Keratinocyte (primary cell): ENCODE measurements around the gene CCNY.

Experiments
- EZH2 ChIP-seq: IDR thresholded peaks from one replicate; pipeline ENCODE4 v1.6.1; 2012; ENCODE audit warnings: inconsistent platforms, mild to moderate bottlenecking, low read length, moderate library complexity
- TF ChIP-seq, protein P1 (sequence below), 3 experiments: IDR thresholded peaks in 1 of 3; conservative IDR thresholded peaks in 1 of 3; optimal IDR thresholded peaks in 1 of 3; 2 replicates in 2 of 3; 3 replicates in 1 of 3; pipeline versions ENCODE3 to v1.5.1; 2011; ENCODE audit warnings: low read length in 3 of 3, mild to moderate bottlenecking in 3 of 3, moderate library complexity in 2 of 3, control low read depth in 1 of 3, inconsistent platforms in 1 of 3; ENCODE audit not compliant: insufficient read depth in 2 of 3; ENCODE audit errors: extremely low read depth in 1 of 3

DNA sequence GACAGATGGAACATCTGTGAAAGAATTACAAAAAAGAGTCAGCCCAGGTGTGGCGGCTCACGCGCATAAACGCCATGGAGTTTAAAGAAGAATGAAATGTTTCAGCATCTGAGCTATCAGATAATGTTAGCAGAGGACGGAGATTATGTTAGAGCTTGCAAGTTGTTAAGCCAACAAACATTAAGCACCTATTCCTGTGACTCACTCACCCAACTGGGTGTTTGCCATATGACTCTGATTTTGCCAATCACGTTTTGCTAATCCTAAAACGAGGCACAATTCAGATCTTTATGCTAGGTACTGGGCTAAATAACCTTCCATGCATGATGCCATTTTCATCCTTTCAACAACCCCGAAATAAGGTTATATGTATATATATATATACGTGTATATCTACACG lies 29.0 kb upstream of the CCNY start:
- TF ChIP-seq, protein P1, sequence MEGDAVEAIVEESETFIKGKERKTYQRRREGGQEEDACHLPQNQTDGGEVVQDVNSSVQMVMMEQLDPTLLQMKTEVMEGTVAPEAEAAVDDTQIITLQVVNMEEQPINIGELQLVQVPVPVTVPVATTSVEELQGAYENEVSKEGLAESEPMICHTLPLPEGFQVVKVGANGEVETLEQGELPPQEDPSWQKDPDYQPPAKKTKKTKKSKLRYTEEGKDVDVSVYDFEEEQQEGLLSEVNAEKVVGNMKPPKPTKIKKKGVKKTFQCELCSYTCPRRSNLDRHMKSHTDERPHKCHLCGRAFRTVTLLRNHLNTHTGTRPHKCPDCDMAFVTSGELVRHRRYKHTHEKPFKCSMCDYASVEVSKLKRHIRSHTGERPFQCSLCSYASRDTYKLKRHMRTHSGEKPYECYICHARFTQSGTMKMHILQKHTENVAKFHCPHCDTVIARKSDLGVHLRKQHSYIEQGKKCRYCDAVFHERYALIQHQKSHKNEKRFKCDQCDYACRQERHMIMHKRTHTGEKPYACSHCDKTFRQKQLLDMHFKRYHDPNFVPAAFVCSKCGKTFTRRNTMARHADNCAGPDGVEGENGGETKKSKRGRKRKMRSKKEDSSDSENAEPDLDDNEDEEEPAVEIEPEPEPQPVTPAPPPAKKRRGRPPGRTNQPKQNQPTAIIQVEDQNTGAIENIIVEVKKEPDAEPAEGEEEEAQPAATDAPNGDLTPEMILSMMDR (optimal IDR thresholded peaks at IDR 0.05 in 1 of 3, IDR thresholded peaks at IDR 0.05 in 1 of 3, conservative IDR thresholded peaks at IDR 0.05 in 1 of 3; ENCODE audit: extremely low read depth in 1 of 3, insufficient read depth in 2 of 3, low read length in 3 of 3), result no peak
- TF ChIP-seq EZH2, result no peak
